RWPE1 (cell line): ENCODE measurements around the gene ANKH.

ENCODE experiments used
- CTCF ChIA-PET: fragments of 350-600 bp; sonication (Branson Sonifier 250); formaldehyde crosslinking; extraction: SDS; loops from one replicate; lab custom pipeline; 2021; lab: Yijun Ruan, JAX
- POLR2A ChIA-PET: fragments of 400-600 bp; formaldehyde crosslinking; extraction: SDS; loops from one replicate; lab custom pipeline; 2020; ENCODE audit warnings: antibody characterized with exemption; ENCODE audit not compliant: low non-redundant PET; lab: Yijun Ruan, JAX
- DNase-seq: peaks from one replicate; pipeline ENCODE4 v3.0.0; 2012; ENCODE audit warnings: low spot score
- H3K27ac ChIP-seq: fragments of 450-650 bp; 2 replicates; pipeline ENCODE4 v1.5.1; 2017
- TF ChIP-seq, protein P1 (sequence below): fragments of 450-650 bp; conservative IDR thresholded peaks from 2 replicates; pipeline ENCODE4 v1.5.1; 2017; ENCODE audit warnings: low read depth, mild to moderate bottlenecking

ANKH gene

DNA sequence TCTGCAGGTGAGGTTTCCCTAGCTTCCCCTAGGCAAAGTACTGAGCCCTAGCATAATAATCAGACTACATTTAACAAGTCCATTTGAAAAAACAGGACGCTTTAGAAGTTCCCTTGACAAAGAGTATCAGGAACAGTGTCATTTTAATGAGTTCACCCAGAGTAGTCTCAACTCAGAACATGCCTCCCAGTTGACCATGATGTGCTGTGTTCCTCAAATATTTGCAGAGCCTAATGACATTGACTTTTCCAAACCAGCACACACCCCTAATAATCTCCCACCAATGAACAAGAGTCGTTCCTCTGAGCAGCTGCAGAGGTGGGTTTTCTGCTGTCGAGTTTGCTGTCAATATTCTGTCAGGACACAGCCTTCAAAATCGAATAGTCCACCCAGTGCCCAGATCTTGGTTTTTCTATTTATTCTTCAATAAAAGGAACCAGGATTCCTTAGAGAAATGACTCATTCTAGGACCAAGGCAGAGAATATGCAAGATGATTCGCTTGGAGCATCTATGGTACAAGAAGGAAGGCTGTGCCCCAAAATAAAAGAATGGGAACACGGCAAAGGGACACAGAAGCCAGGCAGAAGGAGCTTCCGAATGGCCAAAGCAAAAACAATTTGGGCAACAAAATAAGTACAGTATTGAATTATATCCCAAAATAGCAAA is 149.5 kb downstream of the ANKH start:
- no peak for DNase-seq
- ChIA-PET CTCF (no interaction called here), POLR2A (no interaction called here)
- no peak overlapping the region for H3K27ac ChIP-seq
- TF ChIP-seq, protein P1, sequence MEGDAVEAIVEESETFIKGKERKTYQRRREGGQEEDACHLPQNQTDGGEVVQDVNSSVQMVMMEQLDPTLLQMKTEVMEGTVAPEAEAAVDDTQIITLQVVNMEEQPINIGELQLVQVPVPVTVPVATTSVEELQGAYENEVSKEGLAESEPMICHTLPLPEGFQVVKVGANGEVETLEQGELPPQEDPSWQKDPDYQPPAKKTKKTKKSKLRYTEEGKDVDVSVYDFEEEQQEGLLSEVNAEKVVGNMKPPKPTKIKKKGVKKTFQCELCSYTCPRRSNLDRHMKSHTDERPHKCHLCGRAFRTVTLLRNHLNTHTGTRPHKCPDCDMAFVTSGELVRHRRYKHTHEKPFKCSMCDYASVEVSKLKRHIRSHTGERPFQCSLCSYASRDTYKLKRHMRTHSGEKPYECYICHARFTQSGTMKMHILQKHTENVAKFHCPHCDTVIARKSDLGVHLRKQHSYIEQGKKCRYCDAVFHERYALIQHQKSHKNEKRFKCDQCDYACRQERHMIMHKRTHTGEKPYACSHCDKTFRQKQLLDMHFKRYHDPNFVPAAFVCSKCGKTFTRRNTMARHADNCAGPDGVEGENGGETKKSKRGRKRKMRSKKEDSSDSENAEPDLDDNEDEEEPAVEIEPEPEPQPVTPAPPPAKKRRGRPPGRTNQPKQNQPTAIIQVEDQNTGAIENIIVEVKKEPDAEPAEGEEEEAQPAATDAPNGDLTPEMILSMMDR, result no peak

DNA sequence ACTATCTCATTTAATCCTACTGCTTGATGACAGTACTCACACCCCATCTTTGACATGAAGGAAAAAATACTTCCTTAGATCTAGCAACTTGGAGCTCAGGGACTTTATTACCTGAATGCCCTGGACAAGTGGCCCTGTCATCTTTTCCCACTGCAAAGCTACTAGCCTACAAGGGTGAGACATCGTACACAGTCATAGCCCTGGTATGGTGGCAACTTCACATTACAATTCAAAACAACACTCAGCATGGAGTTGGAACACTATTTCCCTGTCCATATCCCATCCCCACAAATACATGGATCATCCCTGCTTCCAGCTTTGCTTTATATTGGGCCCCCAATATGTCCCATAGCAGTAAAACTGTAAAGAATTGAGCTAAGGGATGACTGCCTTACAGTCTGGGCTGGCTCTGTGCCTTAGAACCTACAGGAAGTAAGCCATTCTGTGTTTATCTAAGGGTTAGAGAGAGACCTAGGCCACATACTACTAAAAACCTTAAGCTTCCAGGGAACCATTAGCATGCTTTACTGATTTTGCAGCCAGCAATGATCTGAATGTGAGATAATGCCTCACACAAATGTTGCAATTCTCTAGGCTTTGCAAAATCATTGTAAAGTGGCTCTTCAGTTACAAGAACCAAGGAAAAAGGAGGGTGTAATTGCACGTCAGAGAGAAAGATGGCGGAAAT is 151.2 kb downstream of the ANKH start:
- no peak overlapping the region for H3K27ac ChIP-seq
- CTCF ChIA-PET, result interaction anchor here (1.0 to 1.2 kb wide), 3 partner anchors 10 to 35 kb away, joined by 3 to 4 read pairs (median 4); no protein-coding TSS in a partner anchor
- TF ChIP-seq, protein P1, result no peak
- DNase-seq, result no peak
- POLR2A ChIA-PET, result interaction anchor here (0.6 kb wide), 1 partner anchor 265 kb away, joined by 4 read pairs; no protein-coding TSS in a partner anchor

DNA sequence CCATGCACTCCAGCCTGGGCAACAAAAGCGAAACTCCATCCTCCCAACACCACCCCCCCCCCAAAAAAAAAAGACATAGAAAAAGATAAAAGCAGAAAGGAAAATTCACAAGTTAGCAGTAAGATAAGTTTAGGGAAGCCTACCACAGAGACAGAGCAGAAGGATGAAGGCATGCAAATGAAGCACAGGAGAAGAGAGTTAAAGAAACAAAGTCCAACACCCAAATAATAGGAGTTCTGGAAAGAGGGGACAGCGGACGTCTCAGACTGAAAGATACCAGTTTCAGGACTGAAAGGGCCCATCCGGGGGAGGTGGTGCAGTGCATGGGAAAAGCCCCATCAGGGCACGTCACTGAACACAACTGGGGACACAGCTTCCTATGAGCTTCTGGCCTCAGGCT is 152.8 kb downstream of the ANKH start:
- CTCF ChIA-PET, result interaction anchor here (1.0 kb wide), 1 partner anchor 33 kb away, joined by 4 read pairs; no protein-coding TSS in a partner anchor
- DNase-seq, result no peak
- TF ChIP-seq, protein P1, result no peak
- POLR2A ChIA-PET, result no interaction called here
- no peak overlapping the region for H3K27ac ChIP-seq

DNA sequence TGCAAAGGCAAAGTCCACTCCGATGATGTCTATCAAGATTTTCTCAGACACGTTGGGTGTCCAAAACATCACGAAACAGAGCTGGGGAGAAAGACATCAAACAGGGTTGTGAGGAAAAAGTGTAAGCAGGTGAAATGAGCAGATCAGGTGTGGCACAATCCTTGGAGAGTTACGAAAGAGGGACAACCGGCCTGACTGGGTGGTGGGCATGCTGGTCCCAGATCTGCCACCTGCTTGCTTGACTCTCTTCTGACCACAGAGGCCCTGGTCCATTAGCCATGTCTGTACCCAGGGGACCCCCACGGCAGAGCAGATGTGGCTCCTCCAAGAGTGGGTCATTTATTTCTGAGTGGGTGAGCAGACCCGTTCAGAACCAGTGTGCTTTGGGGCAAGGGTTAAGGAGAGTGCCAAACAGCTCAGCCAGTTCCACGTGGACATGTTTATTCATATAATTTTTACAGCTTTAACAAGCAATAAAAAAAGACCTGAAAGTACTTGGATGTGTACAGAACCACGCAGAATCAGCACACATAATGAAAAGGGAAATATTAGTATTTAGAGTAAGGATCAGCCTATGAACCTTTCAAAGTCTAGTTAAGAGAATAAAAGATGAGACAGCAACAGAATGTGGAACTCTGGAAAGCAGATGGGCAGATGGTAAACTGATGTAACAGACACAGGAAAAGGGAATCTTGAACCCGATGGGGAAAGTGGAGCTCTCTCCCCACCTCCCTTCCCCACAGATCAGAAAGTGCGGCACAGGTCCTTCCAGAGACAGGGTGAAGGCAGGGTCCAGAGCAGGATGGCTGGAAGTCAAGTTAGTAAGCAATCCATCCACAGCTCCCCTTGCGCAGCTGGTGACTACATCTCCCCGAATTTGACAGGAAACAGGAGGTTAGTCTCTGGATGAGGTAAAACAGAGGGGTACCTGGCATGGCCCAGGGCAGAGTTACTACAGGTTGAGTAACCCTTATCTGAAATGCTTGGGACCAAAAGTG is 154.5 kb downstream of the ANKH start:
- no peak for DNase-seq
- POLR2A ChIA-PET, result no interaction called here
- no peak overlapping the region for H3K27ac ChIP-seq
- CTCF ChIA-PET, result no interaction called here
- TF ChIP-seq, protein P1, result no peak

DNA sequence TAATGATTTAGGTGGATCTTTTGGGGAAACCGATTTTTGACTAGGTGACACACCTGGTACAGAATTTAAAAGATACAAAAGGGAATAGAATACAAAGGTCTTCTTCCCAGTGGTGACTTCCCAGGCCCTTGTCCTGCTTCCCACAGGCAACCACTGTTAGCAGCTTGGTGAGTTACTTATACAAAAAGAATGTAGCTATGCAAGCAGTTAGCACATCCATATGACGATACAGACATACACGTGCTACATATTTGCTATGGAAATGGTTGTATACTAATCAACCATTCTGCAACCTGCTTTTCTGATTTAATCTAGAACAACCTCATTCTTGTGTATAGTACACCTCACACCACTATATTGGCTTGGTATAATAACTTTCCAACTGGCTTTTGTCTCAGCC is 156.1 kb downstream of the ANKH start:
- TF ChIP-seq, protein P1, result no peak
- no peak overlapping the region for H3K27ac ChIP-seq
- ChIA-PET POLR2A (no interaction called here), CTCF (interaction anchor here (0.6 kb wide), 1 partner anchor 8 kb away, joined by 5 read pairs; no protein-coding TSS in a partner anchor)
- no peak for DNase-seq

DNA sequence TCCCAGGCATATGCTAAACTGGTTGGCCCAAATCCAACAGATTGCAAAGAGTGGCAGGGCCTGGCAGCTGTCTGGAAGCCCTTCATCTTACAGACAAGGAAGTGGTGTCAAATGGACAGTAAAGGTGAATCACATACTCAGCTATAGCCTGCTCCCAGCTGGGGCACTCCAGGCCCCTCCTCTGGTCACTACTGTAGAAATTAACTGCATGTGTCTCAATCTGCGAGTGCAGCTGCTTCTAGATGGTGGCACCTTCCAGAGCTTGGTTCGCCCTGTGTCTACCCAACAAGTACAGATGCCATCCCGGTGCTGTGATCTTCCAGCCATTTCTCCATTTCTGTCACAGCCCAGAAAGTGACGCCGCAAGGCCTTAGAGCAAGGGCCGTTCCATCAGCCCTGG is 156.9 kb downstream of the ANKH start:
- ChIA-PET CTCF (no interaction called here), POLR2A (no interaction called here)
- peak overlapping the region; percentile 41 for H3K27ac ChIP-seq
- no peak for DNase-seq
- TF ChIP-seq, protein P1, result no peak
